K562 treated with DMSO at 1 percent for 4 hours (cell line): Measurements from ENCODE around the gene NUMB. TPM values are rescaled to one million over a fixed set of nuclear protein-coding genes. Genes with fewer than 3 reads are reported as not detected.

Source experiments
- total RNA-seq: library from RNA; unstranded; fragments of 300-600 nt; gene quantifications from 2 replicates; pipeline ENCODE4 v1.2.3, GENCODE V29; 2022; ENCODE audit not compliant: insufficient read depth

Gene NUMB
- total RNA-seq, result 28.5 and 30.4 TPM in 2 replicates

GRCh38 chr14:73458183-73458976 is at the start of gene NUMB:
NUMB (minus strand) TSS chr14:73458546; CDS start chr14:73355751, 102,795 bp downstream.

GRCh38 chr14:73237219-73237785 is 221.0 kb downstream of the NUMB start, which contains the start of gene PAPLN:
PAPLN (plus strand) TSS chr14:73237506; CDS start chr14:73239779, 2,273 bp downstream.

Other genes with a start within 250 kb of the NUMB start
- 0.99 and 1.0 TPM in 2 replicates for gene PAPLN, start 221.0 kb downstream of the NUMB start, total RNA-seq
- 4.7 and 5.2 TPM in 2 replicates for gene RIOX1, start 32.4 kb upstream of the NUMB start, total RNA-seq
- not detected in 2 replicates for gene ACOT1, start 78.6 kb upstream of the NUMB start, total RNA-seq
- gene HEATR4, start 100.4 kb upstream of the NUMB start, total RNA-seq, result not detected in 2 replicates
- gene ACOT2, start 110.7 kb upstream of the NUMB start, total RNA-seq, result 0.73 TPM in 1 of 2 replicates, not detected in the other
- gene ACOT4, start 133.3 kb upstream of the NUMB start, total RNA-seq, result not detected in 2 replicates
- not detected in 2 replicates for gene ACOT6, start 154.0 kb upstream of the NUMB start, total RNA-seq
- gene DNAL1, start 186.4 kb upstream of the NUMB start, total RNA-seq, result 2.6 and 3.2 TPM in 2 replicates